GM23248 (cell line): ENCODE results near the gene TECTA. TPM values are rescaled to one million over a fixed set of nuclear protein-coding genes. Genes with fewer than 3 reads are reported as not detected.
"Not testable (repeated sequence)": the region's sequence is repeated elsewhere in the genome, so short reads cannot be mapped to it uniquely, and the experiment has no call there.

Source experiments
- DNase-seq: peaks from one replicate; pipeline ENCODE4 v3.0.0-alpha.2; 2015
- H2AFZ ChIP-seq: fragments of 200-600 bp; sonication (generic); 2 replicates; pipeline ENCODE4 v1.6.1; 2016; ENCODE audit warnings: antibody characterized with exemption
- H3F3A ChIP-seq: fragments of 200-600 bp; sonication (generic); 2 replicates; pipeline ENCODE4 v1.6.1; 2016; ENCODE audit warnings: mild to moderate bottlenecking, antibody characterized with exemption, mixed run types; ENCODE audit not compliant: insufficient read depth
- H3K27ac ChIP-seq: fragments of 200-600 bp; sonication (generic); 2 replicates; pipeline ENCODE4 v1.5.1; 2016; ENCODE audit warnings: mild to moderate bottlenecking
- H3K27me3 ChIP-seq: fragments of 200-600 bp; sonication (generic); replicated peaks from 2 replicates; pipeline ENCODE4 v1.6.1; 2016; ENCODE audit warnings: mild to moderate bottlenecking; ENCODE audit not compliant: insufficient read depth
- H3K36me3 ChIP-seq: fragments of 200-600 bp; sonication (generic); 2 replicates; pipeline ENCODE4 v1.6.1; 2016; ENCODE audit warnings: low read depth, mild to moderate bottlenecking
- H3K4me1 ChIP-seq: fragments of 200-600 bp; sonication (generic); 2 replicates; pipeline ENCODE4 v1.6.1; 2016; ENCODE audit warnings: mild to moderate bottlenecking; ENCODE audit not compliant: insufficient read depth
- H3K4me2 ChIP-seq: fragments of 200-600 bp; sonication (generic); one replicate; pipeline ENCODE4 v1.6.1; 2016; ENCODE audit warnings: mild to moderate bottlenecking; ENCODE audit not compliant: unreplicated experiment
- H3K4me3 ChIP-seq: fragments of 200-600 bp; sonication (generic); 2 replicates; pipeline ENCODE4 v1.5.1; 2016; ENCODE audit warnings: mild to moderate bottlenecking
- H3K79me2 ChIP-seq: fragments of 200-600 bp; sonication (generic); 2 replicates; pipeline ENCODE4 v1.6.1; 2016; ENCODE audit warnings: mild to moderate bottlenecking; ENCODE audit not compliant: insufficient read depth
- H3K9ac ChIP-seq: fragments of 200-600 bp; sonication (generic); 2 replicates; pipeline ENCODE4 v1.6.1; 2016; ENCODE audit warnings: mild to moderate bottlenecking
- H3K9me2 ChIP-seq: fragments of 200-600 bp; sonication (generic); 2 replicates; pipeline ENCODE4 v1.6.1; 2016; ENCODE audit warnings: mixed run types, mild to moderate bottlenecking, moderate library complexity; ENCODE audit not compliant: insufficient read depth
- H3K9me3 ChIP-seq: fragments of 200-600 bp; sonication (generic); one replicate; pipeline ENCODE4 v1.6.1; 2017; ENCODE audit warnings: low read depth
- H4K20me1 ChIP-seq: fragments of 200-600 bp; sonication (generic); 2 replicates; pipeline ENCODE4 v1.6.0; 2016; ENCODE audit not compliant: insufficient read depth
- EZH2 ChIP-seq: fragments of 200-600 bp; sonication (generic); IDR thresholded peaks from 2 replicates; pipeline ENCODE4 v1.6.1; 2018; ENCODE audit warnings: antibody characterized with exemption, mild to moderate bottlenecking; ENCODE audit not compliant: insufficient read depth, poor library complexity, severe bottlenecking
- EZH2phosphoT487 ChIP-seq: fragments of 200-600 bp; sonication (generic); IDR thresholded peaks from 2 replicates; pipeline ENCODE4 v1.6.1; 2018; ENCODE audit warnings: antibody characterized with exemption, moderate library complexity, mild to moderate bottlenecking, low read depth; ENCODE audit not compliant: insufficient read depth
- WGBS, 2 experiments: methylation state at CpG; one replicate each; pipeline ENCODE4 v1.1.6; 2015 to 2017; ENCODE audit warnings: low lambda C conversion rate in 2 of 2, low coverage in 1 of 2; ENCODE audit errors: missing lambda C conversion rate in 2 of 2; 5-methylcytosine and 5-hydroxymethylcytosine counted together
- in situ Hi-C: fragments of 300-500 bp; cut with MboI; formaldehyde crosslinking; loops from 2 replicates; pipeline ENCODE4 v1.15.0; 2020
- polyA plus RNA-seq: library from polyadenylated mRNA; unstranded; fragments of >200 nt; fragmentation: Nextera tagmentation; extraction: Ambion mirVana; gene quantifications from 2 replicates; pipeline ENCODE4 v1.2.1, GENCODE V29; 2016
- total RNA-seq: library from RNA; depleted of rRNA; stranded (reverse); fragments of >200 nt; shearing (Covaris generic); gene quantifications from 2 replicates; pipeline ENCODE4 v1.2.3, GENCODE V29; 2014

The TECTA gene
- total and polyA plus RNA-seq, 2 experiments from 2014 or later: under 0.01 to 0.08 TPM

- Histone ChIP-seq H3F3A (no peaks in the 10 kb centered on the region), H3K27me3 (peaks cover 2% of the 10 kb centered on the region; the same call in 1 of the 2 replicates), H3K4me2 (no peak overlapping the region), H3K36me3 (no peaks in the 10 kb centered on the region), H3K79me2 (no peaks in the 10 kb centered on the region), H3K27ac (no peak overlapping the region), H3K9me2 (no peaks in the 10 kb centered on the region), H4K20me1 (no peaks in the 10 kb centered on the region), H3K4me1 (no peaks in the 10 kb centered on the region), H3K9me3 (no peaks in the 10 kb centered on the region), H3K9ac (no peak overlapping the region), H3K4me3 (no peak overlapping the region), H2AFZ (no peak overlapping the region)
- no peak for DNase-seq
- 57 to 59% methylated on average over 4 to 5 of the region's 5 CpGs for WGBS, 2 experiments
- no peak for TF ChIP-seq EZH2
- no peak for TF ChIP-seq EZH2phosphoT487
- in situ Hi-C loops: no loop called here
Observed at GRCh38 chr11:121161349-121161917, 60.4 kb downstream of the TECTA start.

GRCh38 chr11:121163658-121164308 is 62.7 kb downstream of the TECTA start:
- Histone ChIP-seq H3F3A (no peaks in the 10 kb centered on the region), H3K4me1 (no peaks in the 10 kb centered on the region), H4K20me1 (no peaks in the 10 kb centered on the region), H3K4me3 (no peak overlapping the region), H3K4me2 (no peak overlapping the region), H2AFZ (no peak overlapping the region), H3K27ac (no peak overlapping the region), H3K9me3 (no peaks in the 10 kb centered on the region), H3K9me2 (no peaks in the 10 kb centered on the region), H3K9ac (no peak overlapping the region), H3K27me3 (peaks cover 2% of the 10 kb centered on the region; the same call in 1 of the 2 replicates), H3K36me3 (no peaks in the 10 kb centered on the region), H3K79me2 (no peaks in the 10 kb centered on the region)
- in situ Hi-C loops: no loop called here
- no peak for DNase-seq
- WGBS, 2 experiments: 68% methylated on average over 6 of the region's 6 CpGs
- TF ChIP-seq EZH2phosphoT487: no peak
- TF ChIP-seq EZH2: no peak

GRCh38 chr11:121177629-121178028 is 76.6 kb downstream of the TECTA start:
- H3K9ac ChIP-seq, H3K27ac ChIP-seq, H3K4me1 ChIP-seq, H3K36me3 ChIP-seq, H3F3A ChIP-seq, H3K4me2 ChIP-seq, in situ Hi-C loops, DNase-seq, H4K20me1 ChIP-seq, H3K9me2 ChIP-seq, H3K9me3 ChIP-seq, H2AFZ ChIP-seq, H3K79me2 ChIP-seq, H3K4me3 ChIP-seq, H3K27me3 ChIP-seq: not testable (repeated sequence)
- WGBS, 2 experiments: 78% methylated on average over 10 of the region's 10 CpGs

GRCh38 chr11:121179306-121179705 is 78.3 kb downstream of the TECTA start:
- Histone ChIP-seq H3K4me2 (no peak overlapping the region), H3K4me1 (no peaks in the 10 kb centered on the region), H3F3A (no peaks in the 10 kb centered on the region), H3K79me2 (no peaks in the 10 kb centered on the region), H4K20me1 (no peaks in the 10 kb centered on the region), H3K36me3 (no peaks in the 10 kb centered on the region), H3K4me3 (no peak overlapping the region), H3K9me3 (no peaks in the 10 kb centered on the region), H3K27ac (no peak overlapping the region), H2AFZ (no peak overlapping the region), H3K9ac (no peak overlapping the region), H3K9me2 (no peaks in the 10 kb centered on the region), H3K27me3 (no peaks in the 10 kb centered on the region)
- no peak for DNase-seq
- in situ Hi-C loops: no loop called here
- TF ChIP-seq EZH2phosphoT487 (no peak), EZH2 (no peak)
- WGBS, 2 experiments: 0 to 8% methylated on average over 1 of the region's 1 CpG
